ENCODE measurements around the gene CCDC158.
"Not testable (repeated sequence)": the region's sequence is repeated elsewhere in the genome, so short reads cannot be mapped to it uniquely, and the experiment has no call there.

The CCDC158 gene

GRCh38 chr4:76282941-76283689 lies 137.8 kb downstream of the CCDC158 start:
- in situ Hi-C loops (cut with MboI; ENCODE audit: low sequenced_read_pairs): no loop called here

- in situ Hi-C loops (cut with MboI; ENCODE audit: low sequenced_read_pairs): not testable (repeated sequence)
Measured at GRCh38 chr4:76281594-76281993, 139.3 kb downstream of the CCDC158 start.

- in situ Hi-C loops (cut with MboI; ENCODE audit: low sequenced_read_pairs): no loop called here
Measured at GRCh38 chr4:76280488-76281441, 140.2 kb downstream of the CCDC158 start.

- in situ Hi-C loops (cut with MboI; ENCODE audit: low sequenced_read_pairs): no loop called here
Measured at GRCh38 chr4:76279462-76279861, 141.5 kb downstream of the CCDC158 start.

GRCh38 chr4:76278583-76278982 lies 142.4 kb downstream of the CCDC158 start:
- in situ Hi-C loops (cut with MboI; ENCODE audit: low sequenced_read_pairs): no loop called here

- in situ Hi-C loops (cut with MboI; ENCODE audit: low sequenced_read_pairs): no loop called here
Measured at GRCh38 chr4:76277667-76278066, 143.3 kb downstream of the CCDC158 start.

- in situ Hi-C loops (cut with MboI; ENCODE audit: low sequenced_read_pairs): no loop called here
Measured at GRCh38 chr4:76276813-76277212, 144.1 kb downstream of the CCDC158 start.

- in situ Hi-C loops (cut with MboI; ENCODE audit: low sequenced_read_pairs): no loop called here
Measured at GRCh38 chr4:76275486-76276124, 145.3 kb downstream of the CCDC158 start.

GRCh38 chr4:76272999-76273398 lies 147.9 kb downstream of the CCDC158 start:
- in situ Hi-C loops (cut with MboI; ENCODE audit: low sequenced_read_pairs): no loop called here

GRCh38 chr4:76272582-76272981 lies 148.4 kb downstream of the CCDC158 start:
- in situ Hi-C loops (cut with MboI; ENCODE audit: low sequenced_read_pairs): no loop called here

- in situ Hi-C loops (cut with MboI; ENCODE audit: low sequenced_read_pairs): no loop called here
Measured at GRCh38 chr4:76272073-76272472, 148.9 kb downstream of the CCDC158 start.

GRCh38 chr4:76271248-76271647 lies 149.7 kb downstream of the CCDC158 start:
- in situ Hi-C loops (cut with MboI; ENCODE audit: low sequenced_read_pairs): no loop called here

GRCh38 chr4:76270244-76271175 lies 150.4 kb downstream of the CCDC158 start:
- in situ Hi-C loops (cut with MboI; ENCODE audit: low sequenced_read_pairs): no loop called here

- in situ Hi-C loops (cut with MboI; ENCODE audit: low sequenced_read_pairs): no loop called here
Measured at GRCh38 chr4:76267811-76268210, 153.1 kb downstream of the CCDC158 start.

- in situ Hi-C loops (cut with MboI; ENCODE audit: low sequenced_read_pairs): no loop called here
Measured at GRCh38 chr4:76266627-76267026, 154.3 kb downstream of the CCDC158 start.

GRCh38 chr4:76265631-76266218 lies 155.2 kb downstream of the CCDC158 start:
- in situ Hi-C loops (cut with MboI; ENCODE audit: low sequenced_read_pairs): no loop called here
